ENCODE results near the gene KAT6B. TPM values are rescaled to one million over a fixed set of nuclear protein-coding genes. Genes with fewer than 3 reads are reported as not detected.

Gene KAT6B
- total and polyA plus RNA-seq, 2 donors (not counting 1 experiment from before 2014, with no cell fraction given): 8.6 to 111 TPM

GRCh38 chr10:75021379-75022249 is 195.2 kb downstream of the KAT6B start:
- Histone ChIP-seq H3K79me2 (ENCODE audit: control insufficient read depth, insufficient read depth, low read length) (no peaks in the 10 kb centered on the region), H3K4me2 (replicated peaks; ENCODE audit: low read depth, low read length, poor library complexity, severe bottlenecking) (no peak overlapping the region), H3K36me3 (replicated peaks in 1 of 2; ENCODE audit: control extremely low read depth in 1 of 2, control insufficient read depth in 1 of 2, extremely low read depth in 1 of 2, insufficient read depth in 2 of 2, low read length in 1 of 2) (peaks cover 24 to 60% of the 10 kb centered on the region in 2 experiments), H3K4me3 (ENCODE audit: control extremely low read depth in 1 of 5, extremely low read depth in 1 of 5, insufficient read depth in 1 of 5, low read depth in 2 of 5, low read length in 4 of 5) (no peak overlapping the region), H4K20me1 (ENCODE audit: control insufficient read depth, insufficient read depth, low read length, poor library complexity, severe bottlenecking) (no peaks in the 10 kb centered on the region), H2AFZ (ENCODE audit: insufficient read depth, low read depth, low read length, poor library complexity, severe bottlenecking) (no peak overlapping the region), H3K9ac (ENCODE audit: low read length) (no peak overlapping the region), H3K9me3 (ENCODE audit: control extremely low read depth in 1 of 3, control insufficient read depth in 2 of 3, insufficient read depth in 1 of 3, low read length in 2 of 3) (no peaks in the 10 kb centered on the region), H3K4me1 (ENCODE audit: control insufficient read depth in 2 of 2, insufficient read depth in 2 of 2, low read length in 2 of 2) (no peaks in the 10 kb centered on the region), H3K27ac (ENCODE audit: low read length in 2 of 2) (no peak overlapping the region), H3K27me3 (replicated peaks in 1 of 4; ENCODE audit: control extremely low read depth in 1 of 4, control insufficient read depth in 3 of 4, insufficient read depth in 4 of 4, low read length in 3 of 4) (no peaks in the 10 kb centered on the region)
- Mint-ChIP-seq H3K9me3 (ENCODE audit: insufficient read depth) (no peaks in the 10 kb centered on the region), H3K27me3 (no peaks in the 10 kb centered on the region), H3K27ac (peak overlapping the region; percentile 2), H3K4me1 (peaks cover 7% of the 10 kb centered on the region), H3K4me3 (no peak overlapping the region)
- intact Hi-C loops (cut with micrococcal nuclease): loop anchor here (1.0 kb wide), 2 partner anchors 282 to 755 kb away; no protein-coding TSS in a partner anchor
- POLR2A ChIA-PET: no interaction called here
- ATAC-seq (ENCODE audit: low read depth) (no peak), DNase-seq (no peak)
- CTCF ChIA-PET: interaction anchor here (0.7 to 5.0 kb wide), 15 partner anchors 24 to 778 kb away, joined by 3 to 49 read pairs (median 5); no protein-coding TSS in a partner anchor
- WGBS (ENCODE audit: insufficient coverage): 100% methylated on average over 1 of the region's 10 CpGs
- TF ChIP-seq CTCF (IDR thresholded peaks at IDR 0.05) (no peak), EZH2 (IDR thresholded peaks at IDR 0.05; ENCODE audit: borderline replicate concordance, insufficient read depth, low read depth, low read length, poor library complexity, severe bottlenecking) (no peak)

GRCh38 chr10:75023074-75023473 is 196.7 kb downstream of the KAT6B start:
- no peaks in the 10 kb centered on the region for H3K27me3 Mint-ChIP-seq
- Histone ChIP-seq H3K4me1 (ENCODE audit: control insufficient read depth in 2 of 2, insufficient read depth in 2 of 2, low read length in 2 of 2) (no peaks in the 10 kb centered on the region), H3K27ac (ENCODE audit: low read length in 2 of 2) (no peak overlapping the region), H2AFZ (ENCODE audit: insufficient read depth, low read depth, low read length, poor library complexity, severe bottlenecking) (no peak overlapping the region), H3K79me2 (ENCODE audit: control insufficient read depth, insufficient read depth, low read length) (no peaks in the 10 kb centered on the region), H3K4me2 (replicated peaks; ENCODE audit: low read depth, low read length, poor library complexity, severe bottlenecking) (no peak overlapping the region), H3K9ac (ENCODE audit: low read length) (no peak overlapping the region), H3K27me3 (replicated peaks in 1 of 4; ENCODE audit: control extremely low read depth in 1 of 4, control insufficient read depth in 3 of 4, insufficient read depth in 4 of 4, low read length in 3 of 4) (no peaks in the 10 kb centered on the region), H3K36me3 (replicated peaks in 1 of 2; ENCODE audit: control extremely low read depth in 1 of 2, control insufficient read depth in 1 of 2, extremely low read depth in 1 of 2, insufficient read depth in 2 of 2, low read length in 1 of 2) (peaks cover 22 to 60% of the 10 kb centered on the region in 2 experiments), H3K4me3 (ENCODE audit: control extremely low read depth in 1 of 5, extremely low read depth in 1 of 5, insufficient read depth in 1 of 5, low read depth in 2 of 5, low read length in 4 of 5) (no peak overlapping the region), H4K20me1 (ENCODE audit: control insufficient read depth, insufficient read depth, low read length, poor library complexity, severe bottlenecking) (no peaks in the 10 kb centered on the region), H3K9me3 (ENCODE audit: control extremely low read depth in 1 of 3, control insufficient read depth in 2 of 3, insufficient read depth in 1 of 3, low read length in 2 of 3) (no peaks in the 10 kb centered on the region)
- DNase-seq: no peak
- POLR2A ChIA-PET: interaction anchor here (0.6 kb wide), 1 partner anchor 854 kb away, joined by 3 read pairs; no protein-coding TSS in a partner anchor
- TF ChIP-seq CTCF (IDR thresholded peaks at IDR 0.05): no peak
- no peak for TF ChIP-seq EZH2 (IDR thresholded peaks at IDR 0.05; ENCODE audit: borderline replicate concordance, insufficient read depth, low read depth, low read length, poor library complexity, severe bottlenecking)
- H3K27ac Mint-ChIP-seq: no peak overlapping the region
- no CpG with 5 or more reads among the region's 2 CpGs for WGBS (ENCODE audit: insufficient coverage)
- H3K4me1 Mint-ChIP-seq: peaks cover 7% of the 10 kb centered on the region
- H3K4me3 Mint-ChIP-seq: no peak overlapping the region
- intact Hi-C loops (cut with micrococcal nuclease): no loop called here
- H3K9me3 Mint-ChIP-seq (ENCODE audit: insufficient read depth): no peaks in the 10 kb centered on the region
- no peak for ATAC-seq (ENCODE audit: low read depth)
- CTCF ChIA-PET: interaction anchor here (3.5 kb wide), 1 partner anchor 756 kb away, joined by 13 read pairs; no protein-coding TSS in a partner anchor
